Measurements from ENCODE around the gene ARHGAP42.

ARHGAP42 gene

DNA sequence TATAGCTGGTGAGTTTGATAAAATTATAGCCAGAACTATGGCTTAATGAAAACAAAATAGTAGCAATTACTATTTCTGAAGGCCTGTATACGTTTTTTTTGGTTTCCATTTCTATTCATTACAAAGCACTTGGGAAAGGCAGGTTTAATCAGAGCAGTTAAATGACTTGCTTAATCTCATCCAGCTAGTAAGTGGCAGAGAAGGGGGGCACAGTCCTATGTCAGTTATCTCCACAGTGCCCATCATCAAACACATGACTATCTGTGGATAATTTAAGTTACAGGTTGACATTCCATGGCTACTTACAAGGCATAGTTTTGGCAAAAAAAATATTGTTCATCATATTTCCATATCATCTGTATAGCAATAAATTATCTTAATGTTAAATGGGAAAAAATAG is 348.8 kb downstream of the ARHGAP42 start:
- no peak for DNase-seq (ENCODE audit: low read depth)
- TF ChIP-seq, protein P1, sequence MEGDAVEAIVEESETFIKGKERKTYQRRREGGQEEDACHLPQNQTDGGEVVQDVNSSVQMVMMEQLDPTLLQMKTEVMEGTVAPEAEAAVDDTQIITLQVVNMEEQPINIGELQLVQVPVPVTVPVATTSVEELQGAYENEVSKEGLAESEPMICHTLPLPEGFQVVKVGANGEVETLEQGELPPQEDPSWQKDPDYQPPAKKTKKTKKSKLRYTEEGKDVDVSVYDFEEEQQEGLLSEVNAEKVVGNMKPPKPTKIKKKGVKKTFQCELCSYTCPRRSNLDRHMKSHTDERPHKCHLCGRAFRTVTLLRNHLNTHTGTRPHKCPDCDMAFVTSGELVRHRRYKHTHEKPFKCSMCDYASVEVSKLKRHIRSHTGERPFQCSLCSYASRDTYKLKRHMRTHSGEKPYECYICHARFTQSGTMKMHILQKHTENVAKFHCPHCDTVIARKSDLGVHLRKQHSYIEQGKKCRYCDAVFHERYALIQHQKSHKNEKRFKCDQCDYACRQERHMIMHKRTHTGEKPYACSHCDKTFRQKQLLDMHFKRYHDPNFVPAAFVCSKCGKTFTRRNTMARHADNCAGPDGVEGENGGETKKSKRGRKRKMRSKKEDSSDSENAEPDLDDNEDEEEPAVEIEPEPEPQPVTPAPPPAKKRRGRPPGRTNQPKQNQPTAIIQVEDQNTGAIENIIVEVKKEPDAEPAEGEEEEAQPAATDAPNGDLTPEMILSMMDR (conservative IDR thresholded peaks at IDR 0.05; ENCODE audit: low read depth, low read length) = no peak
- H3K4me3 ChIP-seq (ENCODE audit: low read length) = no peak overlapping the region

All from retinal pigment epithelial cell (primary cell).